ENCODE results near the gene SRXN1.

Gene SRXN1

GRCh38 chr20:635893-636338 lies 17.1 kb downstream of the SRXN1 start:
- DNase-seq (ENCODE audit: low read depth in 2 of 2, low spot score in 1 of 2): no peak

- DNase-seq (ENCODE audit: low read depth in 2 of 2, low spot score in 1 of 2): no peak
These were observed 17.7 kb downstream of the SRXN1 start for GRCh38 chr20:635028-635892.

- DNase-seq (ENCODE audit: low read depth in 2 of 2, low spot score in 1 of 2): no peak
These were observed 18.7 kb downstream of the SRXN1 start for GRCh38 chr20:634148-634925.

- no peak for DNase-seq (ENCODE audit: low read depth in 2 of 2, low spot score in 1 of 2)
These were observed 21.9 kb downstream of the SRXN1 start for GRCh38 chr20:631101-631500.

GRCh38 chr20:626579-626978 lies 26.4 kb downstream of the SRXN1 start:
- no peak for DNase-seq (ENCODE audit: low read depth in 2 of 2, low spot score in 1 of 2)

- no peak for DNase-seq (ENCODE audit: low read depth in 2 of 2, low spot score in 1 of 2)
These were observed 27.6 kb downstream of the SRXN1 start for GRCh38 chr20:625360-625932.

- no peak for DNase-seq (ENCODE audit: low read depth in 2 of 2, low spot score in 1 of 2)
These were observed 29.3 kb downstream of the SRXN1 start for GRCh38 chr20:623704-624103.

- no peak for DNase-seq (ENCODE audit: low read depth in 2 of 2, low spot score in 1 of 2)
These were observed 30.0 kb downstream of the SRXN1 start for GRCh38 chr20:623021-623420.

GRCh38 chr20:622161-622560 lies 30.8 kb downstream of the SRXN1 start:
- DNase-seq (ENCODE audit: low read depth in 2 of 2, low spot score in 1 of 2): no peak

- no peak for DNase-seq (ENCODE audit: low read depth in 2 of 2, low spot score in 1 of 2)
These were observed 31.8 kb downstream of the SRXN1 start for GRCh38 chr20:621125-621756.

GRCh38 chr20:620246-620645 lies 32.8 kb downstream of the SRXN1 start:
- no peak for DNase-seq (ENCODE audit: low read depth in 2 of 2, low spot score in 1 of 2)

GRCh38 chr20:618980-619379 lies 34.0 kb downstream of the SRXN1 start:
- no peak for DNase-seq (ENCODE audit: low read depth in 2 of 2, low spot score in 1 of 2)

GRCh38 chr20:617934-618690 lies 34.9 kb downstream of the SRXN1 start:
- DNase-seq (ENCODE audit: low read depth in 2 of 2, low spot score in 1 of 2): no peak

- DNase-seq (ENCODE audit: low read depth in 2 of 2, low spot score in 1 of 2): no peak
These were observed 37.5 kb downstream of the SRXN1 start for GRCh38 chr20:615514-615913.

GRCh38 chr20:611843-612185 lies 41.2 kb downstream of the SRXN1 start:
- DNase-seq (ENCODE audit: low read depth in 2 of 2, low spot score in 1 of 2): no peak

GRCh38 chr20:611047-611842 lies 41.8 kb downstream of the SRXN1 start:
- DNase-seq (ENCODE audit: low read depth in 2 of 2, low spot score in 1 of 2): no peak

GRCh38 chr20:610130-611046 lies 42.6 kb downstream of the SRXN1 start, which contains the start of gene TCF15:
TSS of gene TCF15 (minus strand) at chr20:610309. CDS start at chr20:610237, 72 bp downstream.
- DNase-seq (ENCODE audit: low read depth in 2 of 2, low spot score in 1 of 2): no peak

GRCh38 chr20:609371-609964 lies 43.5 kb downstream of the SRXN1 start:
- no peak for DNase-seq (ENCODE audit: low read depth in 2 of 2, low spot score in 1 of 2)

All from stimulated activated CD8-positive, alpha-beta memory T cell treated with anti-CD3 and anti-CD28 coated beads, Interleukin-4, amount 100 ng/mL, for 1 hour (primary cell).